Vagina (tissue), 2 donors: ENCODE measurements around the gene RPH3AL. TPM values are rescaled to one million over a fixed set of nuclear protein-coding genes. Genes with fewer than 3 reads are reported as not detected.

Experiments used
- DNase-seq, 2 donors: peaks; one replicate each; pipeline ENCODE4 v3.0.0-alpha.2; 2017; ENCODE audit errors: extremely low spot score in 2 of 2
- H3K27ac ChIP-seq: fragments of 200-600 bp; sonication (generic); one replicate; pipeline ENCODE4 v1.5.1; 2019
- H3K27me3 ChIP-seq: fragments of 200-600 bp; sonication (generic); one replicate; pipeline ENCODE4 v1.5.1; 2019
- H3K36me3 ChIP-seq, 2 donors: fragments of 200-600 bp; sonication (generic); one replicate each; pipeline ENCODE4 v1.5.1; 2017 to 2019
- H3K4me1 ChIP-seq: fragments of 200-600 bp; sonication (generic); one replicate; pipeline ENCODE4 v1.5.1; 2019
- H3K4me3 ChIP-seq, 2 donors: fragments of 200-600 bp; sonication (generic); 1 replicate in 1 of 2; 2 replicates in 1 of 2; pipeline ENCODE4 v1.5.1; 2016 to 2019
- H3K9me3 ChIP-seq: fragments of 200-600 bp; sonication (generic); one replicate; pipeline ENCODE4 v1.5.1; 2019
- CTCF ChIP-seq, 3 experiments: fragments of 450-650 bp in 2 of 3; fragments of 200-600 bp in 1 of 3; sonication (generic) in 1 of 3; IDR thresholded peaks; one replicate each; pipeline ENCODE4 v1.5.1; 2017 to 2019; ENCODE audit warnings: antibody characterized with exemption in 3 of 3, mild to moderate bottlenecking in 2 of 3, moderate library complexity in 2 of 3
- POLR2A ChIP-seq, 2 donors: fragments of 450-650 bp; IDR thresholded peaks; one replicate each; pipeline ENCODE4 v1.6.1; 2017; ENCODE audit warnings: antibody characterized with exemption in 2 of 2, mild to moderate bottlenecking in 2 of 2, moderate library complexity in 2 of 2
- POLR2AphosphoS5 ChIP-seq, 2 donors: sonication (generic); formaldehyde crosslinking; IDR thresholded peaks; one replicate each; pipeline ENCODE4 v1.9.0; 2017; ENCODE audit warnings: antibody characterized with exemption in 2 of 2, mild to moderate bottlenecking in 2 of 2, low read depth in 1 of 2; ENCODE audit not compliant: insufficient read depth in 1 of 2
- intact Hi-C: fragments of 100-400 bp; cut with DNase I; formaldehyde crosslinking; loops from one replicate; pipeline ENCODE4 v1.15.1; 2023
- total RNA-seq: library from RNA; depleted of rRNA; stranded (reverse); fragments of >200 nt; gene quantifications from one replicate; pipeline ENCODE4 v1.2.3, GENCODE V29; 2016

RPH3AL gene
- total RNA-seq, 1 donor from 2014 or later: 43.5 TPM

- Histone ChIP-seq H3K36me3 (no peaks in the 10 kb centered on the region), H3K9me3 (no peaks in the 10 kb centered on the region), H3K4me3 (no peak overlapping the region), H3K27me3 (no peaks in the 10 kb centered on the region), H3K27ac (no peak overlapping the region), H3K4me1 (no peaks in the 10 kb centered on the region)
- no peak for DNase-seq
- intact Hi-C loops: no loop called here
- no peak for TF ChIP-seq CTCF (IDR thresholded peaks at IDR 0.05)
Measured at GRCh38 chr17:263773-264172, 88.8 kb downstream of the RPH3AL start.

DNA sequence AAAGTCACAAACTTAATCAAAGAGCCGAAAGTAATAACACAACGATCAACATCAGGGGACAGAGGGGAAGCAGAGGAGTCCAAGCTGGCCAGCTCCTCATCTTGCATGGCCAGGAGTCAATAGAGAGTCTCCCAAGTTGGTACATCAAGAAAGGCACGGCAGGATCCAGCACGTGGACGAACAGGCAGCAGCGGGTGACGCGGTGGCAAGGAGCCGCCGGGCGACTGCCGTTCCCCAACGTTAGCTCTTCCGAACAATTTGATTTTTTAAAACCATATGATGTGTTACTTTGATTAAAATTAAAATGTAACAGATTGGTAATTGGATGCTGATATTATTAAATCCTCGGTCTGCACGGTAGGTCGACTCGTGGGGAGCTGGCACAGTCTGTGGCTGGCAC lies 89.3 kb downstream of the RPH3AL start:
- intact Hi-C loops: no loop called here
- no peak for DNase-seq
- Histone ChIP-seq H3K9me3 (no peaks in the 10 kb centered on the region), H3K36me3 (no peaks in the 10 kb centered on the region), H3K4me3 (no peak overlapping the region), H3K27me3 (no peaks in the 10 kb centered on the region), H3K27ac (no peak overlapping the region), H3K4me1 (no peaks in the 10 kb centered on the region)
- TF ChIP-seq CTCF (IDR thresholded peaks at IDR 0.05) (no peak), POLR2AphosphoS5 (IDR thresholded peaks at IDR 0.05; ENCODE audit: insufficient read depth in 1 of 2, low read depth in 1 of 2) (no peak), POLR2A (IDR thresholded peaks at IDR 0.05) (no peak)

DNA sequence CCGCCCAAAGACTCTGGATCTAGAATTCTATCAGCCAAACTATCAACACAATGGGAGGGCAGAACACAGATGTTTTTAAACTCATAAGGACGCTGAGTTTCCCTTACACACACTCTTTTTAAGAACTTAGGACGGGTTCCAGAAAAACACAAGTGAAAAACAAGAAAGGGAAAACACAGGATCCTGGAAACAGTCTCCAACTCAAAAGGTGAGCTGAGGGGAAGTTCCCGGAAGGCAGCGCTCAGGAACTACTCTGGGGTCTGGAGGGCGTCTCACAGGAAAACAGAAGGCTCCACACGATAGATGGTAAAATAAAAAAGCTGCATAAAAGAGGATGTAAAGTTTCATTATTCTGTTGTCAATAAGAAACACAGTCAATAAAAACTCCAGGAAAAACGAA lies 91.0 kb downstream of the RPH3AL start:
- H3K4me1 ChIP-seq: no peaks in the 10 kb centered on the region
- DNase-seq: no peak
- H3K27me3 ChIP-seq: no peaks in the 10 kb centered on the region
- TF ChIP-seq POLR2A (IDR thresholded peaks at IDR 0.05) (no peak), POLR2AphosphoS5 (IDR thresholded peaks at IDR 0.05; ENCODE audit: insufficient read depth in 1 of 2, low read depth in 1 of 2) (no peak), CTCF (IDR thresholded peaks at IDR 0.05) (no peak)
- H3K4me3 ChIP-seq: no peak overlapping the region
- intact Hi-C loops: no loop called here
- no peaks in the 10 kb centered on the region for H3K36me3 ChIP-seq
- H3K9me3 ChIP-seq: no peaks in the 10 kb centered on the region
- no peak overlapping the region for H3K27ac ChIP-seq

DNA sequence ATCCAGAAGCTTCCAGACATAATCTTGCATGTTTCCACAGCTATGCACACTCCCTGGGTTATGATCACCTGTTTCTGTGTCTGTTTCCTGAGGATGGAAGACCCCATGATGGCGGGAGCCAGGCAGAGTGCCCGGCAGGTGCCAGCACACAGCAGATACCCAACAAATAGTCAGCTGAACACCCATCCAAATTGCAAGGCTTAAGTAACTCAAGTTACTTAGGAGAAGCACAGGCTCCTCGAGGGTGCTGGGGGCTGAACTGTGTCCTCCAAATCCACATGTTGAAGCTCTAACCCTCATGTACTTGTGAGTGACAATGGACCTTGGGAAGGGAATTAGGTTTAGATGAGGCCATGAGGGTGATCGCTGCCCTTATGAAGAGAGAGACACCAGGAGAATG lies 91.7 kb downstream of the RPH3AL start:
- Histone ChIP-seq H3K9me3 (no peaks in the 10 kb centered on the region), H3K36me3 (no peaks in the 10 kb centered on the region), H3K27ac (no peak overlapping the region), H3K4me3 (no peak overlapping the region), H3K4me1 (no peaks in the 10 kb centered on the region), H3K27me3 (no peaks in the 10 kb centered on the region)
- TF ChIP-seq POLR2AphosphoS5 (IDR thresholded peaks at IDR 0.05; ENCODE audit: insufficient read depth in 1 of 2, low read depth in 1 of 2) (no peak), POLR2A (IDR thresholded peaks at IDR 0.05) (no peak)
- intact Hi-C loops: no loop called here
- DNase-seq: no peak

GRCh38 chr17:260031-260791 lies 92.4 kb downstream of the RPH3AL start:
- Histone ChIP-seq H3K36me3 (no peaks in the 10 kb centered on the region), H3K27me3 (no peaks in the 10 kb centered on the region), H3K4me3 (no peak overlapping the region), H3K27ac (no peak overlapping the region), H3K9me3 (no peaks in the 10 kb centered on the region), H3K4me1 (no peaks in the 10 kb centered on the region)
- no peak for DNase-seq
- intact Hi-C loops: no loop called here
- no peak for TF ChIP-seq POLR2AphosphoS5 (IDR thresholded peaks at IDR 0.05; ENCODE audit: insufficient read depth in 1 of 2, low read depth in 1 of 2)
- no peak for TF ChIP-seq CTCF (IDR thresholded peaks at IDR 0.05)
- no peak for TF ChIP-seq POLR2A (IDR thresholded peaks at IDR 0.05)
